ENCODE measurements around the gene DTWD2.

GRCh38 chr5:118808441-118808840, 179.9 kb downstream of the DTWD2 start:
- no peak for TF ChIP-seq EZH2 (optimal IDR thresholded peaks at IDR 0.05; ENCODE audit: low read depth, low read length)
- TF ChIP-seq CTCF (IDR thresholded peaks at IDR 0.05; ENCODE audit: low read length) = no peak
- no peak for TF ChIP-seq EZH2phosphoT487 (IDR thresholded peaks at IDR 0.05; ENCODE audit: low read length)

All from MM.1S (cell line).